Measurements from ENCODE around the gene SRD5A2.

The SRD5A2 gene

DNA sequence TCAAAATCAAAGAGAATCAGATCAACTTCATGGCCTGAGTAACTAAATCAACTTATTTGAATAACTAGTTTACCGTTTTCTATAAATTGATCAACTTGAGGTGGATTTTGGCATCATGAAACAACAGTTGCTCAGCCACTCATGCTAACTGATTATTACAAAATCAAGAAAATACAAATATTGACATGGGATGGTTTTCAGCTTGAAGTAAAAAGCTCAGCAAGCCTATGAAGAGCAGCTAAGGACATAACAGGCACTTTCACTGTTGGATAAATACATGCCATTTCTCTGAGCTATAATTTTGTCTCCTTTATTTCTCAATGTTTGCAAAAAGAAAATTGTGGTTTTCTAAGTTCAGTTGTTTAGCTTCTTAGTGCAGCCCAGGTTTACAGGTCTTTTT lies 18.9 kb downstream of the SRD5A2 start:
- TF ChIP-seq, protein P1, sequence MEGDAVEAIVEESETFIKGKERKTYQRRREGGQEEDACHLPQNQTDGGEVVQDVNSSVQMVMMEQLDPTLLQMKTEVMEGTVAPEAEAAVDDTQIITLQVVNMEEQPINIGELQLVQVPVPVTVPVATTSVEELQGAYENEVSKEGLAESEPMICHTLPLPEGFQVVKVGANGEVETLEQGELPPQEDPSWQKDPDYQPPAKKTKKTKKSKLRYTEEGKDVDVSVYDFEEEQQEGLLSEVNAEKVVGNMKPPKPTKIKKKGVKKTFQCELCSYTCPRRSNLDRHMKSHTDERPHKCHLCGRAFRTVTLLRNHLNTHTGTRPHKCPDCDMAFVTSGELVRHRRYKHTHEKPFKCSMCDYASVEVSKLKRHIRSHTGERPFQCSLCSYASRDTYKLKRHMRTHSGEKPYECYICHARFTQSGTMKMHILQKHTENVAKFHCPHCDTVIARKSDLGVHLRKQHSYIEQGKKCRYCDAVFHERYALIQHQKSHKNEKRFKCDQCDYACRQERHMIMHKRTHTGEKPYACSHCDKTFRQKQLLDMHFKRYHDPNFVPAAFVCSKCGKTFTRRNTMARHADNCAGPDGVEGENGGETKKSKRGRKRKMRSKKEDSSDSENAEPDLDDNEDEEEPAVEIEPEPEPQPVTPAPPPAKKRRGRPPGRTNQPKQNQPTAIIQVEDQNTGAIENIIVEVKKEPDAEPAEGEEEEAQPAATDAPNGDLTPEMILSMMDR (IDR thresholded peaks at IDR 0.05; ENCODE audit: unreplicated experiment in 3 of 3): no peak
- no peaks in the 10 kb centered on the region for H3K9me3 Mint-ChIP-seq
- H3K36me3 Mint-ChIP-seq (ENCODE audit: low read depth): no peaks in the 10 kb centered on the region
- no peaks in the 10 kb centered on the region for H3K4me1 Mint-ChIP-seq
- no peak overlapping the region for H3K27ac Mint-ChIP-seq
- peaks cover 7% of the 10 kb centered on the region for H3K27me3 Mint-ChIP-seq (ENCODE audit: low read depth)
- H3K4me3 Mint-ChIP-seq: no peak overlapping the region

- Mint-ChIP-seq H3K27ac (no peak overlapping the region), H3K9me3 (peaks cover 7% of the 10 kb centered on the region), H3K4me3 (no peak overlapping the region), H3K27me3 (ENCODE audit: low read depth) (peaks cover 3% of the 10 kb centered on the region), H3K36me3 (ENCODE audit: low read depth) (no peaks in the 10 kb centered on the region), H3K4me1 (no peaks in the 10 kb centered on the region)
- TF ChIP-seq, protein P1 (IDR thresholded peaks at IDR 0.05; ENCODE audit: unreplicated experiment in 3 of 3): no peak
Observed at GRCh38 chr2:31558401-31559295, 22.1 kb downstream of the SRD5A2 start.

- Mint-ChIP-seq H3K9me3 (peaks cover 12% of the 10 kb centered on the region), H3K27me3 (ENCODE audit: low read depth) (no peaks in the 10 kb centered on the region), H3K4me3 (no peak overlapping the region), H3K27ac (no peak overlapping the region), H3K36me3 (ENCODE audit: low read depth) (no peaks in the 10 kb centered on the region), H3K4me1 (no peaks in the 10 kb centered on the region)
- TF ChIP-seq, protein P1 (IDR thresholded peaks at IDR 0.05; ENCODE audit: unreplicated experiment in 3 of 3): no peak
Observed at GRCh38 chr2:31556940-31557339, 23.8 kb downstream of the SRD5A2 start.

DNA sequence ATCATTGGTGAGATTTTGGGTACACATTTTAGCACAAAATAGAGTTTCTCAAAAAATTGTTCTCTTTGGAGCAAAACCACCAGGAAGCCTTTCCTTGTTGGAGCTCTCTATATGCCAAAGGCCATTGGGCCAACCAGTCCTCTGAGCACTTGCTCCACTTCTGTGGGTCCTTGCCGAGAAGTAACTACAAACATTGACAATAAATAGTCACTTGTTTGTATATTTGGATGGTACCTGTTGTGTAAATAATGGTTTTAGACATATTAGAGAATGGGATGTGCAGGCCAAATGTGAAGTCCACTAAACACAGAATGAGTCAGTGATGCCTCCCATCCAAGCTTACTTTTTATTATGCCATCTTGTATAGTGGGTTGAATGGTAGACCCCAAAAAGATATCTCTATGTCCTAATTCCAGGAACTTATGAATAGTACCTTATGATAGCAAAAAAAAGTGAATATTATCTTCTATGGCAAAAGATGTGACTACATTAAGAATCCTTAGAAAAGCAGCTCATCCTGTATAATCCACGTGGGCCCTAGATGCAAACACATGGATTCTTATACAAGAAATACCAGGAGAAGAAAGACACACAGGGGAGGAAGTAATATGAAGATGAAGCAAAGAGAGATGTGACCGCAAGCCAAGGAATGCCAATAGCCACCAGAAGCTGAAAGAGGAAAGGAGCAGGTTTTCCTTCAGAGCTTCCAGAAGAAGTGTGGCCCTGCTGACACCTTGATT lies 24.6 kb downstream of the SRD5A2 start:
- peaks cover 12% of the 10 kb centered on the region for H3K9me3 Mint-ChIP-seq
- H3K27ac Mint-ChIP-seq: no peak overlapping the region
- no peak overlapping the region for H3K4me3 Mint-ChIP-seq
- H3K4me1 Mint-ChIP-seq: no peaks in the 10 kb centered on the region
- H3K36me3 Mint-ChIP-seq (ENCODE audit: low read depth): no peaks in the 10 kb centered on the region
- no peaks in the 10 kb centered on the region for H3K27me3 Mint-ChIP-seq (ENCODE audit: low read depth)
- TF ChIP-seq, protein P1 (IDR thresholded peaks at IDR 0.05; ENCODE audit: unreplicated experiment in 3 of 3): no peak

- H3K27me3 Mint-ChIP-seq (ENCODE audit: low read depth): no peaks in the 10 kb centered on the region
- H3K36me3 Mint-ChIP-seq (ENCODE audit: low read depth): no peaks in the 10 kb centered on the region
- peaks cover 12% of the 10 kb centered on the region for H3K9me3 Mint-ChIP-seq
- H3K27ac Mint-ChIP-seq: no peak overlapping the region
- H3K4me3 Mint-ChIP-seq: no peak overlapping the region
- H3K4me1 Mint-ChIP-seq: no peaks in the 10 kb centered on the region
- TF ChIP-seq, protein P1 (IDR thresholded peaks at IDR 0.05; ENCODE audit: unreplicated experiment in 3 of 3): no peak
Observed at GRCh38 chr2:31553362-31553761, 27.4 kb downstream of the SRD5A2 start.
